Osteoblast (primary cell): ENCODE measurements around the gene IL3. TPM values are rescaled to one million over a fixed set of nuclear protein-coding genes. Genes with fewer than 3 reads are reported as not detected.

Experiments
- DNase-seq: peaks from one replicate; pipeline ENCODE4 v3.0.0; 2011; ENCODE audit warnings: low spot score, mixed read lengths; ENCODE audit not compliant: insufficient read length; ENCODE audit errors: missing footprints
- H2AFZ ChIP-seq: 2 replicates; pipeline ENCODE4 v1.6.0; 2011; ENCODE audit warnings: mild to moderate bottlenecking, low read length
- H3K27ac ChIP-seq: 2 replicates; pipeline ENCODE4 v1.5.1; 2011; ENCODE audit warnings: mild to moderate bottlenecking, low read depth, low read length, moderate library complexity
- H3K27me3 ChIP-seq: 2 replicates; pipeline ENCODE4 v1.6.0; 2012; ENCODE audit warnings: mild to moderate bottlenecking, control low read depth, inconsistent platforms, low read length, moderate library complexity; ENCODE audit not compliant: insufficient read depth
- H3K36me3 ChIP-seq: 2 replicates; pipeline ENCODE4 v1.5.1; 2011; ENCODE audit warnings: mild to moderate bottlenecking, low read length, control low read depth, moderate library complexity; ENCODE audit not compliant: insufficient read depth
- H3K4me1 ChIP-seq: 2 replicates; pipeline ENCODE4 v1.5.1; 2011; ENCODE audit warnings: mild to moderate bottlenecking, low read length, control low read depth, moderate library complexity; ENCODE audit not compliant: insufficient read depth
- H3K4me2 ChIP-seq: 2 replicates; pipeline ENCODE4 v1.6.0; 2011; ENCODE audit warnings: mild to moderate bottlenecking, low read length; ENCODE audit not compliant: insufficient read depth
- H3K4me3 ChIP-seq: fragments of 200-600 bp; sonication (generic); 3 replicates; pipeline ENCODE4 v1.5.1; 2012; ENCODE audit warnings: mild to moderate bottlenecking, low read length, inconsistent platforms; ENCODE audit not compliant: insufficient read depth
- H3K79me2 ChIP-seq: 2 replicates; pipeline ENCODE4 v1.6.0; 2012; ENCODE audit warnings: mild to moderate bottlenecking, low read length, control low read depth, inconsistent platforms; ENCODE audit not compliant: insufficient read depth
- H3K9me3 ChIP-seq: 2 replicates; pipeline ENCODE4 v1.5.1; 2011; ENCODE audit warnings: low read depth, low read length, control low read depth
- H4K20me1 ChIP-seq: 2 replicates; pipeline ENCODE4 v1.6.0; 2012; ENCODE audit warnings: mild to moderate bottlenecking, low read length, control low read depth; ENCODE audit not compliant: insufficient read depth
- total RNA-seq: library from RNA; depleted of rRNA; stranded (reverse); fragments of >200 nt; gene quantifications from 2 replicates; pipeline ENCODE4 v1.2.3, GENCODE V29; 2012
- TF ChIP-seq, protein P1 (sequence below): IDR thresholded peaks from 2 replicates; pipeline ENCODE4 v1.5.1; 2011; ENCODE audit warnings: mild to moderate bottlenecking, low read depth, low read length, moderate library complexity; ENCODE audit errors: extremely low read depth

The IL3 gene
- total RNA-seq, 1 donor = not detected

DNA sequence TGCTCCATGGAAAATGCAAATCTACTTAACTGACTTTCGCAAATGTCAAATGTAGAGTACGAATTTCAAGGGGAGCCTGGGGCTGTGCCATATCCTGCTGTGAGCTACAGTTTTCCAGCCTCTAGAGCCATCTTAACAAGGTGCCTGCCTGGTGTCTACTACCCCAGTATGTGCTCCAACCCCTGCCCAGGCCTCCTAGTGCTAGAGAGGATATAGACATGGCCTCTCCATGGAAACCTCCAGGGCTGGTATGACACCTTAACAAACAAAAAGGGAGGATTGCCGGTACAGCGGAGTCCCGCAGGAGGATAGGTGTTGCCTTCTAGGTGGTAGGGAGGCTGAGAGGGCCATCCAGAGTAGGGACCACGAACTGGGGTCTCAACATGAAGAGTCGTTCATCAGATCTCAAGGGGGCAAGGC lies 13.6 kb upstream of the IL3 start:
- Histone ChIP-seq H2AFZ (no peak overlapping the region), H3K79me2 (no peaks in the 10 kb centered on the region), H3K4me2 (no peak overlapping the region), H3K4me1 (no peaks in the 10 kb centered on the region), H3K4me3 (no peak overlapping the region), H3K9me3 (no peaks in the 10 kb centered on the region), H4K20me1 (no peaks in the 10 kb centered on the region), H3K36me3 (no peaks in the 10 kb centered on the region), H3K27ac (no peak overlapping the region), H3K27me3 (peaks cover 23% of the 10 kb centered on the region)
- TF ChIP-seq, protein P1, sequence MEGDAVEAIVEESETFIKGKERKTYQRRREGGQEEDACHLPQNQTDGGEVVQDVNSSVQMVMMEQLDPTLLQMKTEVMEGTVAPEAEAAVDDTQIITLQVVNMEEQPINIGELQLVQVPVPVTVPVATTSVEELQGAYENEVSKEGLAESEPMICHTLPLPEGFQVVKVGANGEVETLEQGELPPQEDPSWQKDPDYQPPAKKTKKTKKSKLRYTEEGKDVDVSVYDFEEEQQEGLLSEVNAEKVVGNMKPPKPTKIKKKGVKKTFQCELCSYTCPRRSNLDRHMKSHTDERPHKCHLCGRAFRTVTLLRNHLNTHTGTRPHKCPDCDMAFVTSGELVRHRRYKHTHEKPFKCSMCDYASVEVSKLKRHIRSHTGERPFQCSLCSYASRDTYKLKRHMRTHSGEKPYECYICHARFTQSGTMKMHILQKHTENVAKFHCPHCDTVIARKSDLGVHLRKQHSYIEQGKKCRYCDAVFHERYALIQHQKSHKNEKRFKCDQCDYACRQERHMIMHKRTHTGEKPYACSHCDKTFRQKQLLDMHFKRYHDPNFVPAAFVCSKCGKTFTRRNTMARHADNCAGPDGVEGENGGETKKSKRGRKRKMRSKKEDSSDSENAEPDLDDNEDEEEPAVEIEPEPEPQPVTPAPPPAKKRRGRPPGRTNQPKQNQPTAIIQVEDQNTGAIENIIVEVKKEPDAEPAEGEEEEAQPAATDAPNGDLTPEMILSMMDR = no peak
- DNase-seq = no peak

- Histone ChIP-seq H3K9me3 (no peaks in the 10 kb centered on the region), H3K4me3 (no peak overlapping the region), H3K4me2 (no peak overlapping the region), H3K27me3 (peaks cover 6% of the 10 kb centered on the region), H4K20me1 (no peaks in the 10 kb centered on the region), H3K4me1 (no peaks in the 10 kb centered on the region), H3K36me3 (no peaks in the 10 kb centered on the region), H3K27ac (no peak overlapping the region), H2AFZ (no peak overlapping the region), H3K79me2 (no peaks in the 10 kb centered on the region)
- TF ChIP-seq, protein P1 = no peak
- DNase-seq = no peak
Measured at GRCh38 chr5:132049093-132049492, 11.4 kb upstream of the IL3 start.

DNA sequence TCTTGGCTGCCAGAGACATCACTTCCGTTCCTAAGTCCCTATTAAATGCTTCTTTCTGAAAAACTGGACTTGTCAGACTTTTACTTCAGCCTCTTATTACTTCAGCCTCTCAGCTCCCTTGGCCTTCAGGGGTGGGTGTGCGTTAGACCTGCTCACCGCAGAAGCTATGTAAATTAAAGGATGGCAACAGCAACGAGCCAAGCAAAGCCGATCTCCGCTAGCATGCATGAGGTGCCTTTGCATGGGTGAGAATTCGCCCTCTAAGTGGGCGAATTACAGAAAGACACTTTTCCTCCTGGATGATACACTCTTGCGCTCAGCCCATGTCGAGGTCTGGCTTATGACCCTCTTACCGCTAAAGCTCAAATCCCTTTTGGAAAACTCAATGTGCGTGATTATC lies 10.9 kb upstream of the IL3 start:
- Histone ChIP-seq H3K36me3 (no peaks in the 10 kb centered on the region), H3K4me2 (no peak overlapping the region), H3K4me1 (no peaks in the 10 kb centered on the region), H3K27me3 (peaks cover 6% of the 10 kb centered on the region), H4K20me1 (no peaks in the 10 kb centered on the region), H3K79me2 (no peaks in the 10 kb centered on the region), H2AFZ (no peak overlapping the region), H3K9me3 (no peaks in the 10 kb centered on the region), H3K4me3 (no peak overlapping the region), H3K27ac (no peak overlapping the region)
- no peak for DNase-seq
- TF ChIP-seq, protein P1 = no peak

GRCh38 chr5:132050136-132050535 lies 10.3 kb upstream of the IL3 start:
- Histone ChIP-seq H3K27me3 (peaks cover 6% of the 10 kb centered on the region), H3K36me3 (no peaks in the 10 kb centered on the region), H2AFZ (no peak overlapping the region), H3K4me1 (no peaks in the 10 kb centered on the region), H4K20me1 (no peaks in the 10 kb centered on the region), H3K4me3 (no peak overlapping the region), H3K9me3 (no peaks in the 10 kb centered on the region), H3K4me2 (no peak overlapping the region), H3K27ac (no peak overlapping the region), H3K79me2 (no peaks in the 10 kb centered on the region)
- no peak for DNase-seq
- TF ChIP-seq, protein P1 = no peak
